ENCODE results near the gene SPI1.
A peak's percentile ranks its signal among the peaks of the same experiment; 100 is the strongest.

Gene SPI1

GRCh38 chr11:47400768-47401279 is 22.5 kb upstream of the SPI1 start:
- no peak for TF ChIP-seq CTCF (conservative IDR thresholded peaks at IDR 0.05)
- H3K27ac ChIP-seq, result no peak overlapping the region

GRCh38 chr11:47399860-47400767 is 21.8 kb upstream of the SPI1 start:
- no peak for TF ChIP-seq CTCF (conservative IDR thresholded peaks at IDR 0.05)
- H3K27ac ChIP-seq, result peak overlapping the region; percentile 15; the same call in 1 of the 2 replicates

GRCh38 chr11:47398551-47398950 is 20.2 kb upstream of the SPI1 start:
- no peak for TF ChIP-seq CTCF (conservative IDR thresholded peaks at IDR 0.05)
- no peak overlapping the region for H3K27ac ChIP-seq

- no peak overlapping the region for H3K27ac ChIP-seq
- no peak for TF ChIP-seq CTCF (conservative IDR thresholded peaks at IDR 0.05)
Observed at GRCh38 chr11:47398011-47398410, 19.7 kb upstream of the SPI1 start.

GRCh38 chr11:47396049-47396320 is 17.6 kb upstream of the SPI1 start:
- no peak overlapping the region for H3K27ac ChIP-seq
- TF ChIP-seq CTCF (conservative IDR thresholded peaks at IDR 0.05), result no peak

GRCh38 chr11:47395223-47396048 is 17.1 kb upstream of the SPI1 start:
- H3K27ac ChIP-seq, result no peak overlapping the region
- TF ChIP-seq CTCF (conservative IDR thresholded peaks at IDR 0.05), result no peak
